ENCODE results near the gene TFAP2A.

The TFAP2A gene

DNA sequence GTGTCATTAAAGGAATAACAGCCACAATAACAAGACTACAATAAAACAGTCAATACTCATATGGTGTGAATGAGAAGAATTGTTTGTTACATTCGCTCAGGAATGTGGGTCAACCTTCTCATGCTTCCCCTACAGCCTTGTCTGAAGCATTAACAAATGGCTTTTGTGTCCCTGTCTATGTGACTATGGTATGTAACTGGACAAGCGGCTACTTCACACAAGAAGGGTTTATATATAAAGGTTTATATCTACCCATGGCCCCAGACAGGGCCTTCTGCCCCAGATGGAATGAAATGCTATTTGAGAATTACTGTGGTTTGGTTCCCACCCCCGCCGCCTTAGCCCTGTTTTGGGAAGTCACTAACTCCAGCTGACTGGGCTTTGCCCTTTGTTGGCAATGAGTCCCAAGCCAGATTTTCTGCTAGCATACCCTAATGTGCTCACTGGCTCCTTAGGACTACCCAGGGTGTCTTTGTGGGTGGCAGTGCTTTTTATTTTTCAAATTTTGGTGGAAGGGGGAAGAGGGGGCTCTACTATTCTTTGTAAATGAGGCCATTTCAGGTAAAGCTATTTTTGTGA lies 39.4 kb downstream of the TFAP2A start:
- Histone ChIP-seq H3K9ac (ENCODE audit: low read length) (no peak overlapping the region), H2AFZ (ENCODE audit: low read length) (no peak overlapping the region), H3K36me3 (ENCODE audit: insufficient read depth, low read length) (no peaks in the 10 kb centered on the region), H3F3A (ENCODE audit: insufficient read depth, low read length) (no peaks in the 10 kb centered on the region), H3K9me2 (ENCODE audit: low read depth, low read length) (no peaks in the 10 kb centered on the region), H3K27ac (ENCODE audit: low read depth, low read length, poor library complexity, severe bottlenecking) (no peak overlapping the region), H3K27me3 (ENCODE audit: insufficient read depth, low read length) (no peaks in the 10 kb centered on the region), H3K9me3 (ENCODE audit: low read length) (no peaks in the 10 kb centered on the region), H3K4me2 (ENCODE audit: low read length) (no peak overlapping the region), H4K20me1 (ENCODE audit: insufficient read depth, low read length) (no peaks in the 10 kb centered on the region), H3K79me2 (ENCODE audit: insufficient read depth, low read length) (no peaks in the 10 kb centered on the region), H3K4me1 (ENCODE audit: insufficient read depth, low read length, severe bottlenecking) (no peaks in the 10 kb centered on the region), H3K4me3 (ENCODE audit: low read depth, low read length, poor library complexity, severe bottlenecking) (no peak overlapping the region)
- TF ChIP-seq, protein P1, sequence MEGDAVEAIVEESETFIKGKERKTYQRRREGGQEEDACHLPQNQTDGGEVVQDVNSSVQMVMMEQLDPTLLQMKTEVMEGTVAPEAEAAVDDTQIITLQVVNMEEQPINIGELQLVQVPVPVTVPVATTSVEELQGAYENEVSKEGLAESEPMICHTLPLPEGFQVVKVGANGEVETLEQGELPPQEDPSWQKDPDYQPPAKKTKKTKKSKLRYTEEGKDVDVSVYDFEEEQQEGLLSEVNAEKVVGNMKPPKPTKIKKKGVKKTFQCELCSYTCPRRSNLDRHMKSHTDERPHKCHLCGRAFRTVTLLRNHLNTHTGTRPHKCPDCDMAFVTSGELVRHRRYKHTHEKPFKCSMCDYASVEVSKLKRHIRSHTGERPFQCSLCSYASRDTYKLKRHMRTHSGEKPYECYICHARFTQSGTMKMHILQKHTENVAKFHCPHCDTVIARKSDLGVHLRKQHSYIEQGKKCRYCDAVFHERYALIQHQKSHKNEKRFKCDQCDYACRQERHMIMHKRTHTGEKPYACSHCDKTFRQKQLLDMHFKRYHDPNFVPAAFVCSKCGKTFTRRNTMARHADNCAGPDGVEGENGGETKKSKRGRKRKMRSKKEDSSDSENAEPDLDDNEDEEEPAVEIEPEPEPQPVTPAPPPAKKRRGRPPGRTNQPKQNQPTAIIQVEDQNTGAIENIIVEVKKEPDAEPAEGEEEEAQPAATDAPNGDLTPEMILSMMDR (IDR thresholded peaks at IDR 0.05; ENCODE audit: low read length): no peak
- TF ChIP-seq EZH2 (IDR thresholded peaks at IDR 0.05; ENCODE audit: borderline replicate concordance, low read length): no peak

DNA sequence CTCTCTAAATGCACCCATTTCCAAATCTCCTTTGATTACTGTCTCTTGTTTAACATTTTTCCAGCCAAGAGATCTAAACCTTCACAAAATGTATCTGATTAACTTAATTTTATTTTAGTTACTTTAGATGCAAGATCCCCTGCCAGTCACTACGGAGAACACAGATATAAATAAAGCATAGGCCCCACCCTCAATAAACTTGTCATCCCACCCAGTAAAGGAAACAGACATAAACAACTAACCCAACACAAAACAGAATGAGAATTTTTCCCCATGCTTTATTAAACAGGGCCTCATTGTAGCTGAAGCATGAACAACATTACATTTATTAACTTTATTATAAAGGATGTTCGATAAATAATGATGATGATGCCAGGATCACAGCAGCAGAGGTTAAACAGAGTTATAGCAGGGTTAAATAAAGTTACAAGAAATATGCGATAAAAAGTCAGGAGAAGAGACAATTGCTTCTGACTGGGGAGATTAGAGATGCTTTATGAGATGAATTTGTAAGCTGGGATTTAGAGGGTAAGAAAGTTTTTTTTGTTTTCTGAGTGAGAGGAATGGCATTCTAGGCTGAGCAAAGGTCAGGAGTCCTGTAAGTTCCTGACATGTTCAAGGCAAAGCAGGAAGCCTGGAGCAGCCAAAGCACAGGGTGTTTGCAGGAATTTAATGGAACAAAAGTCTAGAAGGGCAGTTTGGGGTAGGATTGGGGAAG lies 41.1 kb downstream of the TFAP2A start:
- no peak overlapping the region for H2AFZ ChIP-seq (ENCODE audit: low read length)

DNA sequence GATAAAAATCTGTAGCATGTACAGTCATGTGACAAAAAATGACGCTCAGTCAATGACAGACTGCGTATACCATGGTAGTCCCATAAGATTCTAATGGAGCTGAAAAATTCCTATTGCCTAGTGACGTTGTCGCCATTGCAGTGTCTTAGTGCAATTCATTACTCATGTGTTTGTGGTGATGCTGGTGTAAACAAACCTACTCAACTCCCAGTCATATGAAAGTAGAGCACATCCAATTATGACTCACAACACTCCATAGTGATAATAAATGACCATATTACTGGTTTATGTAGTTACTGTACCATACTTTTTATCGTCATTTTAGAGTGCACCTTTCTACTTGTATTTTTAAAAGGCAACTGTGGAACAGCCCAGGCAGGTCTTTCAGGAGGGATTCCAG lies 45.0 kb downstream of the TFAP2A start:
- Histone ChIP-seq H3K4me3 (ENCODE audit: low read depth, low read length, poor library complexity, severe bottlenecking) (no peak overlapping the region), H3K9ac (ENCODE audit: low read length) (no peak overlapping the region), H3K4me1 (ENCODE audit: insufficient read depth, low read length, severe bottlenecking) (no peaks in the 10 kb centered on the region), H3F3A (ENCODE audit: insufficient read depth, low read length) (no peaks in the 10 kb centered on the region), H3K27ac (ENCODE audit: low read depth, low read length, poor library complexity, severe bottlenecking) (no peak overlapping the region), H3K4me2 (ENCODE audit: low read length) (no peak overlapping the region), H3K79me2 (ENCODE audit: insufficient read depth, low read length) (no peaks in the 10 kb centered on the region), H3K36me3 (ENCODE audit: insufficient read depth, low read length) (no peaks in the 10 kb centered on the region), H2AFZ (ENCODE audit: low read length) (no peak overlapping the region), H3K9me2 (ENCODE audit: low read depth, low read length) (no peaks in the 10 kb centered on the region), H3K27me3 (ENCODE audit: insufficient read depth, low read length) (no peaks in the 10 kb centered on the region), H4K20me1 (ENCODE audit: insufficient read depth, low read length) (no peaks in the 10 kb centered on the region), H3K9me3 (ENCODE audit: low read length) (no peaks in the 10 kb centered on the region)
- TF ChIP-seq, protein P1 (IDR thresholded peaks at IDR 0.05; ENCODE audit: low read length): no peak
- no peak for TF ChIP-seq EZH2 (IDR thresholded peaks at IDR 0.05; ENCODE audit: borderline replicate concordance, low read length)

More for the DNA sequence above, 41.1 kb downstream of the TFAP2A start:
- H4K20me1 ChIP-seq (ENCODE audit: insufficient read depth, low read length): no peaks in the 10 kb centered on the region
- no peak overlapping the region for H3K4me3 ChIP-seq (ENCODE audit: low read depth, low read length, poor library complexity, severe bottlenecking)
- no peaks in the 10 kb centered on the region for H3K27me3 ChIP-seq (ENCODE audit: insufficient read depth, low read length)
- H3K4me2 ChIP-seq (ENCODE audit: low read length): no peak overlapping the region
- TF ChIP-seq, protein P1 (IDR thresholded peaks at IDR 0.05; ENCODE audit: low read length): no peak
- no peak for TF ChIP-seq EZH2 (IDR thresholded peaks at IDR 0.05; ENCODE audit: borderline replicate concordance, low read length)
- H3K79me2 ChIP-seq (ENCODE audit: insufficient read depth, low read length): no peaks in the 10 kb centered on the region
- no peaks in the 10 kb centered on the region for H3K36me3 ChIP-seq (ENCODE audit: insufficient read depth, low read length)
- H3K27ac ChIP-seq (ENCODE audit: low read depth, low read length, poor library complexity, severe bottlenecking): no peak overlapping the region
- no peaks in the 10 kb centered on the region for H3K4me1 ChIP-seq (ENCODE audit: insufficient read depth, low read length, severe bottlenecking)
- H3K9me2 ChIP-seq (ENCODE audit: low read depth, low read length): no peaks in the 10 kb centered on the region
- H3K9me3 ChIP-seq (ENCODE audit: low read length): no peaks in the 10 kb centered on the region
- H3K9ac ChIP-seq (ENCODE audit: low read length): no peak overlapping the region
- no peaks in the 10 kb centered on the region for H3F3A ChIP-seq (ENCODE audit: insufficient read depth, low read length)
